NCI-H2227 (cell line): ENCODE measurements around the gene NUP50.

Experiments
- DNase-seq: peaks from one replicate; lab custom pipeline; 2025; ENCODE audit not compliant: unreplicated experiment; lab: John Stamatoyannopoulos, UW

The NUP50 gene

GRCh38 chr22:45192701-45193187, 29.0 kb downstream of the NUP50 start:
- no peak for DNase-seq

- DNase-seq = no peak
These were observed 31.0 kb downstream of the NUP50 start for GRCh38 chr22:45194686-45195085.

- DNase-seq = no peak
These were observed 31.9 kb downstream of the NUP50 start for GRCh38 chr22:45195616-45196015.

- no peak for DNase-seq
These were observed 32.6 kb downstream of the NUP50 start for GRCh38 chr22:45196308-45196707.

- DNase-seq = no peak
These were observed 33.3 kb downstream of the NUP50 start for GRCh38 chr22:45196926-45197605.

GRCh38 chr22:45197606-45198462, 34.1 kb downstream of the NUP50 start:
- no peak for DNase-seq

- DNase-seq = no peak
These were observed 34.7 kb downstream of the NUP50 start for GRCh38 chr22:45198463-45198795.

GRCh38 chr22:45199723-45200122, 36.0 kb downstream of the NUP50 start:
- no peak for DNase-seq

- DNase-seq = no peak
These were observed 36.5 kb downstream of the NUP50 start for GRCh38 chr22:45200230-45200629.

- no peak for DNase-seq
These were observed 37.3 kb downstream of the NUP50 start for GRCh38 chr22:45200860-45201511.

GRCh38 chr22:45201678-45202332, 38.1 kb downstream of the NUP50 start:
- DNase-seq = no peak

- DNase-seq = no peak
These were observed 38.8 kb downstream of the NUP50 start for GRCh38 chr22:45202333-45203149.

GRCh38 chr22:45203150-45203951, 39.6 kb downstream of the NUP50 start:
- DNase-seq = no peak

GRCh38 chr22:45204241-45204640, 40.5 kb downstream of the NUP50 start:
- DNase-seq = no peak

GRCh38 chr22:45204819-45205218, 41.1 kb downstream of the NUP50 start:
- no peak for DNase-seq

GRCh38 chr22:45205276-45205925, 41.7 kb downstream of the NUP50 start:
- no peak for DNase-seq

- DNase-seq = no peak
These were observed 42.5 kb downstream of the NUP50 start for GRCh38 chr22:45206233-45206632.

- DNase-seq = no peak
These were observed 43.8 kb downstream of the NUP50 start for GRCh38 chr22:45207533-45207932.

GRCh38 chr22:45207981-45208664, 44.4 kb downstream of the NUP50 start:
- no peak for DNase-seq
